ENCODE measurements around the gene EPN1.

GRCh38 chr19:55687281-55688201 is 12.5 kb downstream of the EPN1 start:
- TF ChIP-seq CTCF (IDR thresholded peaks at IDR 0.05) (no peak), POLR2A (IDR thresholded peaks at IDR 0.05) (no peak)

Measured in heart left ventricle (tissue), 13 donors.